KOPT-K1 (cell line): Measurements from ENCODE around the gene MCC.

ENCODE experiments used
- H3K27ac ChIP-seq: fragments of 200-600 bp; sonication (generic); 2 replicates; pipeline ENCODE4 v1.5.1; 2016; ENCODE audit warnings: antibody characterized with exemption, mild to moderate bottlenecking, low read depth, low read length; ENCODE audit not compliant: poor library complexity, severe bottlenecking
- H3K36me3 ChIP-seq: fragments of 200-600 bp; sonication (generic); 2 replicates; pipeline ENCODE4 v1.5.1; 2017; ENCODE audit warnings: antibody characterized with exemption, mild to moderate bottlenecking, low read length, moderate library complexity; ENCODE audit not compliant: insufficient read depth
- H3K9me3 ChIP-seq: fragments of 200-600 bp; sonication (generic); 2 replicates; pipeline ENCODE4 v1.5.1; 2017; ENCODE audit warnings: antibody characterized with exemption, low read length, mild to moderate bottlenecking; ENCODE audit not compliant: insufficient read depth, poor library complexity, severe bottlenecking

MCC gene

GRCh38 chr5:113205807-113206206 is 282.4 kb downstream of the MCC start:
- H3K9me3 ChIP-seq: no peaks in the 10 kb centered on the region
- H3K36me3 ChIP-seq: no peaks in the 10 kb centered on the region
- no peak overlapping the region for H3K27ac ChIP-seq

- H3K9me3 ChIP-seq: no peaks in the 10 kb centered on the region
- no peak overlapping the region for H3K27ac ChIP-seq
- H3K36me3 ChIP-seq: no peaks in the 10 kb centered on the region
Observed at GRCh38 chr5:113205323-113205722, 282.9 kb downstream of the MCC start.

GRCh38 chr5:113204525-113205161 is 283.6 kb downstream of the MCC start:
- Histone ChIP-seq H3K36me3 (no peaks in the 10 kb centered on the region), H3K27ac (no peak overlapping the region), H3K9me3 (no peaks in the 10 kb centered on the region)

GRCh38 chr5:113203916-113204315 is 284.3 kb downstream of the MCC start:
- Histone ChIP-seq H3K27ac (no peak overlapping the region), H3K9me3 (no peaks in the 10 kb centered on the region)

GRCh38 chr5:113202746-113203716 is 285.2 kb downstream of the MCC start:
- H3K9me3 ChIP-seq: no peaks in the 10 kb centered on the region
- H3K27ac ChIP-seq: no peak overlapping the region
- H3K36me3 ChIP-seq: no peaks in the 10 kb centered on the region

More at GRCh38 chr5:113203916-113204315, 284.3 kb downstream of the MCC start:
- no peaks in the 10 kb centered on the region for H3K36me3 ChIP-seq

- Histone ChIP-seq H3K36me3 (no peaks in the 10 kb centered on the region), H3K27ac (no peak overlapping the region), H3K9me3 (no peaks in the 10 kb centered on the region)
Observed at GRCh38 chr5:113202287-113202686, 286.0 kb downstream of the MCC start.

GRCh38 chr5:113201715-113202114 is 286.5 kb downstream of the MCC start:
- no peaks in the 10 kb centered on the region for H3K36me3 ChIP-seq
- no peak overlapping the region for H3K27ac ChIP-seq

GRCh38 chr5:113199122-113199905 is 288.9 kb downstream of the MCC start:
- Histone ChIP-seq H3K9me3 (no peaks in the 10 kb centered on the region), H3K36me3 (no peaks in the 10 kb centered on the region), H3K27ac (no peak overlapping the region)

More at GRCh38 chr5:113201715-113202114, 286.5 kb downstream of the MCC start:
- no peaks in the 10 kb centered on the region for H3K9me3 ChIP-seq

- Histone ChIP-seq H3K9me3 (no peaks in the 10 kb centered on the region), H3K27ac (no peak overlapping the region), H3K36me3 (no peaks in the 10 kb centered on the region)
Observed at GRCh38 chr5:113197456-113198200, 290.6 kb downstream of the MCC start.

GRCh38 chr5:113195771-113196170 is 292.5 kb downstream of the MCC start:
- H3K27ac ChIP-seq: no peak overlapping the region
- H3K36me3 ChIP-seq: no peaks in the 10 kb centered on the region
- no peaks in the 10 kb centered on the region for H3K9me3 ChIP-seq

- Histone ChIP-seq H3K9me3 (no peaks in the 10 kb centered on the region), H3K36me3 (no peaks in the 10 kb centered on the region), H3K27ac (no peak overlapping the region)
Observed at GRCh38 chr5:113195251-113195650, 293.0 kb downstream of the MCC start.

- Histone ChIP-seq H3K27ac (no peak overlapping the region), H3K36me3 (no peaks in the 10 kb centered on the region), H3K9me3 (no peaks in the 10 kb centered on the region)
Observed at GRCh38 chr5:113194591-113194990, 293.7 kb downstream of the MCC start.

GRCh38 chr5:113194125-113194524 is 294.1 kb downstream of the MCC start:
- Histone ChIP-seq H3K36me3 (no peaks in the 10 kb centered on the region), H3K9me3 (no peaks in the 10 kb centered on the region), H3K27ac (no peak overlapping the region)

- no peaks in the 10 kb centered on the region for H3K36me3 ChIP-seq
- no peak overlapping the region for H3K27ac ChIP-seq
- H3K9me3 ChIP-seq: no peaks in the 10 kb centered on the region
Observed at GRCh38 chr5:113193311-113193978, 294.8 kb downstream of the MCC start.
